HG03558 (cell line): ENCODE data around the gene ERC2.

Experiments
- ATAC-seq: cut with Tn5 transposase; IDR thresholded peaks from one replicate; pipeline ENCODE4 v1.9.1; 2021; ENCODE audit warnings: moderate number of reproducible peaks; ENCODE audit not compliant: unreplicated experiment; ENCODE audit errors: extremely low read depth

ERC2 gene

GRCh38 chr3:55716611-55717225, 751.5 kb downstream of the ERC2 start:
- no peak for ATAC-seq

- ATAC-seq, result no peak
Measured at GRCh38 chr3:55716044-55716443, 752.2 kb downstream of the ERC2 start.

GRCh38 chr3:55714057-55714456, 754.2 kb downstream of the ERC2 start:
- ATAC-seq, result no peak

- ATAC-seq, result no peak
Measured at GRCh38 chr3:55711646-55712045, 756.6 kb downstream of the ERC2 start.

- ATAC-seq, result no peak
Measured at GRCh38 chr3:55709411-55710012, 758.8 kb downstream of the ERC2 start.

- no peak for ATAC-seq
Measured at GRCh38 chr3:55708921-55709320, 759.3 kb downstream of the ERC2 start.

GRCh38 chr3:55708242-55708641, 760.0 kb downstream of the ERC2 start:
- ATAC-seq, result no peak

- ATAC-seq, result no peak
Measured at GRCh38 chr3:55704521-55704920, 763.7 kb downstream of the ERC2 start.

- ATAC-seq, result no peak
Measured at GRCh38 chr3:55702822-55703221, 765.4 kb downstream of the ERC2 start.

GRCh38 chr3:55701997-55702396, 766.3 kb downstream of the ERC2 start:
- no peak for ATAC-seq

GRCh38 chr3:55698831-55699230, 769.4 kb downstream of the ERC2 start:
- no peak for ATAC-seq

- no peak for ATAC-seq
Measured at GRCh38 chr3:55697177-55697865, 770.9 kb downstream of the ERC2 start.

- ATAC-seq, result no peak
Measured at GRCh38 chr3:55692957-55693558, 775.2 kb downstream of the ERC2 start.

- no peak for ATAC-seq
Measured at GRCh38 chr3:55692295-55692956, 775.8 kb downstream of the ERC2 start.

- ATAC-seq, result no peak
Measured at GRCh38 chr3:55691141-55691540, 777.1 kb downstream of the ERC2 start.

- ATAC-seq, result no peak
Measured at GRCh38 chr3:55690726-55691125, 777.5 kb downstream of the ERC2 start.

- no peak for ATAC-seq
Measured at GRCh38 chr3:55690177-55690576, 778.1 kb downstream of the ERC2 start.

GRCh38 chr3:55688154-55688553, 780.1 kb downstream of the ERC2 start:
- ATAC-seq, result no peak

GRCh38 chr3:55687526-55687925, 780.7 kb downstream of the ERC2 start:
- ATAC-seq, result no peak

GRCh38 chr3:55686426-55687254, 781.6 kb downstream of the ERC2 start:
- ATAC-seq, result no peak
